ENCODE measurements around the gene SLC24A3. TPM values are rescaled to one million over a fixed set of nuclear protein-coding genes. Genes with fewer than 3 reads are reported as not detected.

SLC24A3 gene
- total and polyA plus RNA-seq, 2 experiments from 2014 or later = 0.81 to 2.5 TPM

GRCh38 chr20:19538556-19538955, 326.1 kb downstream of the SLC24A3 start:
- Histone ChIP-seq H2AFZ (no peak overlapping the region), H3K36me3 (ENCODE audit: insufficient read depth) (no peaks in the 10 kb centered on the region), H3K27me3 (ENCODE audit: insufficient read depth) (no peaks in the 10 kb centered on the region), H3K27ac (ENCODE audit: low read depth) (no peak overlapping the region), H4K20me1 (replicated peaks; ENCODE audit: insufficient read depth) (no peaks in the 10 kb centered on the region), H3K9me2 (ENCODE audit: insufficient read depth) (no peaks in the 10 kb centered on the region), H3K79me2 (replicated peaks; ENCODE audit: insufficient read depth) (no peaks in the 10 kb centered on the region), H3K4me2 (no peak overlapping the region), H3K4me3 (no peak overlapping the region), H3K4me1 (ENCODE audit: insufficient read depth) (peaks cover 4% of the 10 kb centered on the region), H3F3A (replicated peaks; ENCODE audit: low read depth) (no peaks in the 10 kb centered on the region)
- Mint-ChIP-seq H3K27ac (no peak overlapping the region), H3K9me3 (peaks cover 15% of the 10 kb centered on the region; the same call in 2 of the 3 replicates), H3K4me1 (peaks cover 10% of the 10 kb centered on the region; the same call in 1 of the 3 replicates), H3K36me3 (ENCODE audit: low read depth) (peaks cover 9% of the 10 kb centered on the region; the same call in 1 of the 3 replicates), H3K27me3 (ENCODE audit: insufficient read depth, low read depth, poor library complexity) (no peaks in the 10 kb centered on the region), H3K4me3 (no peak overlapping the region)
- no peak for ATAC-seq
- no peak for DNase-seq (ENCODE audit: low spot score)
- TF ChIP-seq, protein P1, sequence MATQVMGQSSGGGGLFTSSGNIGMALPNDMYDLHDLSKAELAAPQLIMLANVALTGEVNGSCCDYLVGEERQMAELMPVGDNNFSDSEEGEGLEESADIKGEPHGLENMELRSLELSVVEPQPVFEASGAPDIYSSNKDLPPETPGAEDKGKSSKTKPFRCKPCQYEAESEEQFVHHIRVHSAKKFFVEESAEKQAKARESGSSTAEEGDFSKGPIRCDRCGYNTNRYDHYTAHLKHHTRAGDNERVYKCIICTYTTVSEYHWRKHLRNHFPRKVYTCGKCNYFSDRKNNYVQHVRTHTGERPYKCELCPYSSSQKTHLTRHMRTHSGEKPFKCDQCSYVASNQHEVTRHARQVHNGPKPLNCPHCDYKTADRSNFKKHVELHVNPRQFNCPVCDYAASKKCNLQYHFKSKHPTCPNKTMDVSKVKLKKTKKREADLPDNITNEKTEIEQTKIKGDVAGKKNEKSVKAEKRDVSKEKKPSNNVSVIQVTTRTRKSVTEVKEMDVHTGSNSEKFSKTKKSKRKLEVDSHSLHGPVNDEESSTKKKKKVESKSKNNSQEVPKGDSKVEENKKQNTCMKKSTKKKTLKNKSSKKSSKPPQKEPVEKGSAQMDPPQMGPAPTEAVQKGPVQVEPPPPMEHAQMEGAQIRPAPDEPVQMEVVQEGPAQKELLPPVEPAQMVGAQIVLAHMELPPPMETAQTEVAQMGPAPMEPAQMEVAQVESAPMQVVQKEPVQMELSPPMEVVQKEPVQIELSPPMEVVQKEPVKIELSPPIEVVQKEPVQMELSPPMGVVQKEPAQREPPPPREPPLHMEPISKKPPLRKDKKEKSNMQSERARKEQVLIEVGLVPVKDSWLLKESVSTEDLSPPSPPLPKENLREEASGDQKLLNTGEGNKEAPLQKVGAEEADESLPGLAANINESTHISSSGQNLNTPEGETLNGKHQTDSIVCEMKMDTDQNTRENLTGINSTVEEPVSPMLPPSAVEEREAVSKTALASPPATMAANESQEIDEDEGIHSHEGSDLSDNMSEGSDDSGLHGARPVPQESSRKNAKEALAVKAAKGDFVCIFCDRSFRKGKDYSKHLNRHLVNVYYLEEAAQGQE (IDR thresholded peaks at IDR 0.05; ENCODE audit: unreplicated experiment) = no peak
- TF ChIP-seq, protein P2, sequence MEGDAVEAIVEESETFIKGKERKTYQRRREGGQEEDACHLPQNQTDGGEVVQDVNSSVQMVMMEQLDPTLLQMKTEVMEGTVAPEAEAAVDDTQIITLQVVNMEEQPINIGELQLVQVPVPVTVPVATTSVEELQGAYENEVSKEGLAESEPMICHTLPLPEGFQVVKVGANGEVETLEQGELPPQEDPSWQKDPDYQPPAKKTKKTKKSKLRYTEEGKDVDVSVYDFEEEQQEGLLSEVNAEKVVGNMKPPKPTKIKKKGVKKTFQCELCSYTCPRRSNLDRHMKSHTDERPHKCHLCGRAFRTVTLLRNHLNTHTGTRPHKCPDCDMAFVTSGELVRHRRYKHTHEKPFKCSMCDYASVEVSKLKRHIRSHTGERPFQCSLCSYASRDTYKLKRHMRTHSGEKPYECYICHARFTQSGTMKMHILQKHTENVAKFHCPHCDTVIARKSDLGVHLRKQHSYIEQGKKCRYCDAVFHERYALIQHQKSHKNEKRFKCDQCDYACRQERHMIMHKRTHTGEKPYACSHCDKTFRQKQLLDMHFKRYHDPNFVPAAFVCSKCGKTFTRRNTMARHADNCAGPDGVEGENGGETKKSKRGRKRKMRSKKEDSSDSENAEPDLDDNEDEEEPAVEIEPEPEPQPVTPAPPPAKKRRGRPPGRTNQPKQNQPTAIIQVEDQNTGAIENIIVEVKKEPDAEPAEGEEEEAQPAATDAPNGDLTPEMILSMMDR (conservative IDR thresholded peaks at IDR 0.05; ENCODE audit: low read depth in 2 of 2) = no peak
- TF ChIP-seq, protein P3, sequence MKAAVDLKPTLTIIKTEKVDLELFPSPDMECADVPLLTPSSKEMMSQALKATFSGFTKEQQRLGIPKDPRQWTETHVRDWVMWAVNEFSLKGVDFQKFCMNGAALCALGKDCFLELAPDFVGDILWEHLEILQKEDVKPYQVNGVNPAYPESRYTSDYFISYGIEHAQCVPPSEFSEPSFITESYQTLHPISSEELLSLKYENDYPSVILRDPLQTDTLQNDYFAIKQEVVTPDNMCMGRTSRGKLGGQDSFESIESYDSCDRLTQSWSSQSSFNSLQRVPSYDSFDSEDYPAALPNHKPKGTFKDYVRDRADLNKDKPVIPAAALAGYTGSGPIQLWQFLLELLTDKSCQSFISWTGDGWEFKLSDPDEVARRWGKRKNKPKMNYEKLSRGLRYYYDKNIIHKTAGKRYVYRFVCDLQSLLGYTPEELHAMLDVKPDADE (IDR thresholded peaks at IDR 0.05) = no peak
- no peak for TF ChIP-seq ZNF331 (CRISPR knock-in tag; IDR thresholded peaks at IDR 0.05; ENCODE audit: low read depth)
- TF ChIP-seq EZH2phosphoT487 (IDR thresholded peaks at IDR 0.05; ENCODE audit: unreplicated experiment) = no peak
- TF ChIP-seq ZNF462 (CRISPR knock-in tag; IDR thresholded peaks at IDR 0.05) = no peak
- no peak for TF ChIP-seq EZH2 (IDR thresholded peaks at IDR 0.05; ENCODE audit: low read depth, unreplicated experiment)
- no peak for TF ChIP-seq CREB1 (CRISPR knock-in tag; IDR thresholded peaks at IDR 0.05; ENCODE audit: low read depth)
